Choroid plexus epithelial cell (primary cell): Measurements from ENCODE around the gene BMP8B.
"Not testable (repeated sequence)": the region's sequence is repeated elsewhere in the genome, so short reads cannot be mapped to it uniquely, and the experiment has no call there.

ENCODE experiments used
- DNase-seq: peaks from one replicate; pipeline ENCODE4 v3.0.0-alpha.2; 2010; ENCODE audit warnings: low read depth
- H3K4me3 ChIP-seq: 2 replicates; pipeline ENCODE4 v1.5.1; 2011; ENCODE audit warnings: low read depth, mild to moderate bottlenecking, control low read depth, low read length, moderate library complexity
- TF ChIP-seq, protein P1 (sequence below): conservative IDR thresholded peaks from 2 replicates; pipeline ENCODE4 v1.5.1; 2011; ENCODE audit warnings: low read depth, mild to moderate bottlenecking, control low read depth, inconsistent platforms, low read length, moderate library complexity

Gene BMP8B

DNA sequence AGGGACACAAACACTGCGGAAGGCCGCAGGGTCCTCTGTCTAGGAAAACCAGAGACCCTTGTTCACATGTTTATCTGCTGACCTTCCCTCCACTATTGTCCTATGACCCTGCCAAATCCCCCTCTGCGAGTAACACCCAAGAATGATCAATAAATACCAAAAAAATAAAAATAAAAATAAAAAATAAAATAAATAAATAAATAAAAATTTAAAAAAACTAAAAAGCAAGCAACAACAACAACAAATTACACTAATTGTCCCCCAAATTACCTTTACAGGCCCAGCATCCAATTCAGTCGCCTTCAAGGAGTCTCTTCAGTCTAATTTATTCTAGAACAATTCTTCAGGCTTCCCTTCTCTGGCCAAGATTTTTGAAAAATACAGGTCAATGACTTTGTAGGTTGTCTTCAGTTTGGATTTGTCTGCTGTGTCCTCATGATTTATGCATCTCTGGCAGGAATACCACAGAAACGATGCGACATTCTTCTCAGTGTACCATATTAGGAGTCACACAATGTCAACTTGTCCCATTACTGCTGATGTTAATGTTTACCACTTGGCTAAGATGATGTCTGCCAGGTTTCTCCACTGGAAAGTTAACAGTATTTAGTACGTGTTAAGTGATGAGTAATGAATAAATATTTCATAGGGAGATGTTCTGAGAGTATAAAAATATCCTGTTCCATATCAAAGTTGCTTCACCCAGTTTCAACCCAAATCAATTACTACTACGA lies 20.3 kb upstream of the BMP8B start:
- no peak for DNase-seq
- TF ChIP-seq, protein P1, sequence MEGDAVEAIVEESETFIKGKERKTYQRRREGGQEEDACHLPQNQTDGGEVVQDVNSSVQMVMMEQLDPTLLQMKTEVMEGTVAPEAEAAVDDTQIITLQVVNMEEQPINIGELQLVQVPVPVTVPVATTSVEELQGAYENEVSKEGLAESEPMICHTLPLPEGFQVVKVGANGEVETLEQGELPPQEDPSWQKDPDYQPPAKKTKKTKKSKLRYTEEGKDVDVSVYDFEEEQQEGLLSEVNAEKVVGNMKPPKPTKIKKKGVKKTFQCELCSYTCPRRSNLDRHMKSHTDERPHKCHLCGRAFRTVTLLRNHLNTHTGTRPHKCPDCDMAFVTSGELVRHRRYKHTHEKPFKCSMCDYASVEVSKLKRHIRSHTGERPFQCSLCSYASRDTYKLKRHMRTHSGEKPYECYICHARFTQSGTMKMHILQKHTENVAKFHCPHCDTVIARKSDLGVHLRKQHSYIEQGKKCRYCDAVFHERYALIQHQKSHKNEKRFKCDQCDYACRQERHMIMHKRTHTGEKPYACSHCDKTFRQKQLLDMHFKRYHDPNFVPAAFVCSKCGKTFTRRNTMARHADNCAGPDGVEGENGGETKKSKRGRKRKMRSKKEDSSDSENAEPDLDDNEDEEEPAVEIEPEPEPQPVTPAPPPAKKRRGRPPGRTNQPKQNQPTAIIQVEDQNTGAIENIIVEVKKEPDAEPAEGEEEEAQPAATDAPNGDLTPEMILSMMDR = no peak

DNA sequence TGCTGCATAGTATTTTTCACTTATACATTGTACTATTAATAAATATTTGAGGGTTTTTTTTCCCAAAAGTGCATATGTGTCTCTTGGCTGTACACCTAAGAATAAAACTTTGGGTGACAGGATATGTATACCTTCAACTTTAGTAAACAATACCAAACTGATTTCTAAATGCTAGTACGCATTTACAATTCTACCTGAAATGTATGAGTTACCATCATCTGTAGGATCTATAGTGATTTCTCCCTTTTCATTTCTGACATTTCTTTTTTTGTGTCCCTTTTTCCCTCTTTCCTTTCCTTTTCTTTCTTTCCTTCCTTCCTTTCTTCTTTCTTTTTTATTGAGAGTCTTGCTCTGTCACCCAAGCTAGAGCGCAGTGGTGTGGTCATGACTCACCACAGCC lies 16.7 kb upstream of the BMP8B start:
- TF ChIP-seq, protein P1 = no peak
- no peak for DNase-seq
- no peak overlapping the region for H3K4me3 ChIP-seq

More for the DNA sequence above, 20.3 kb upstream of the BMP8B start:
- H3K4me3 ChIP-seq = no peak overlapping the region

DNA sequence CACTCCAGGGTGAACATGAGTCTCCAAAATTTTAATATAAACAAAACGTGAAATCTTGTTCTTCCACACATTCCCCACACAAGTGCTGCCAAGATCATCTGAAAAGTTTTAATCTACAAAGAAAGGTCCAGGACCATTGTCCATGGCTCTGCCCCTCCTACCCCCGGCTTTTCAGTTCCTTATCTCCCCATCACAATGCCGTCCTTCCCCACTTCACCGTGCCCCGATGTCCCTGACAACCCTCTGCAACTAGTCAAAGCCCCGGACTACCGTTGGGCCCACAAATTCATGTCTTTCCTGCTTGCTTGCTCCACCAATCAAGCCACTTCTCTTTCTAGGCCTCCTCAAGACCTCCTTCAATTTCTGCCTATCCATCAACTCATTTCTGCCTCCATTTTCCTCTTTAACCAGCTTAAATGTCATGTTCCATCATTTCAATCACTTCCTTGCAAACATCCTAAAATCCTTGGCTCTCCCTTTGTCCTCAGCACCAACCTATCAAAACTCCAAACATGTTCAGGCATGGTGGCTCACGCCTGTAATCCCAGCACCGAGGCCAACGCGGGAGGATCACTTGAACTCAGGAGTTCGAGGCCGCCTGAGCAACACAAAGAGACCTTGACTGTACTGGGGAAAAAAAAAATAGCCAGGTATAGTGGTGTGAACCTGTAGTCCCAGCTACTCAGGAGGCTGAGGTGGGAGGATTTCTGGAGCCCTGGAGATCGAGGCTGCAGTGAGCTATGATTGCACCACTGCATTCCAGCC lies 14.0 kb upstream of the BMP8B start:
- H3K4me3 ChIP-seq = no peak overlapping the region
- no peak for DNase-seq
- TF ChIP-seq, protein P1 = no peak

DNA sequence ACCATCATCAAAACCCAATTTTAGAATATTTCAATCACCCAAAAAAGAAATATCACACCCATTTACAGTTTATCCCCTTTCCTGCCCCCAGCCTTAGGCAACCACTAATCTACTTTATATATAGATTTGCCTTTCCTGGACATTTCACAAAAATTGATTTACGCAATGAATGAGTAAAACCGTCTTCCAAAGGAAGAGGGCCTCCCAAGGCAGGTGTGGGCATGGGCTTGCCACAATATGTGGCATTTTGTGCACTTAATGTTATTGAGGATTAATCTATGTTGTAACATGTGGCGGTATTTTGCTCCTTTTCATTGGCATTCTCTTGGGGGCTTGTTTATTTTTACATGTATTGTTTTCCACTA lies 11.8 kb upstream of the BMP8B start:
- no peak overlapping the region for H3K4me3 ChIP-seq
- DNase-seq = no peak
- TF ChIP-seq, protein P1 = no peak

DNA sequence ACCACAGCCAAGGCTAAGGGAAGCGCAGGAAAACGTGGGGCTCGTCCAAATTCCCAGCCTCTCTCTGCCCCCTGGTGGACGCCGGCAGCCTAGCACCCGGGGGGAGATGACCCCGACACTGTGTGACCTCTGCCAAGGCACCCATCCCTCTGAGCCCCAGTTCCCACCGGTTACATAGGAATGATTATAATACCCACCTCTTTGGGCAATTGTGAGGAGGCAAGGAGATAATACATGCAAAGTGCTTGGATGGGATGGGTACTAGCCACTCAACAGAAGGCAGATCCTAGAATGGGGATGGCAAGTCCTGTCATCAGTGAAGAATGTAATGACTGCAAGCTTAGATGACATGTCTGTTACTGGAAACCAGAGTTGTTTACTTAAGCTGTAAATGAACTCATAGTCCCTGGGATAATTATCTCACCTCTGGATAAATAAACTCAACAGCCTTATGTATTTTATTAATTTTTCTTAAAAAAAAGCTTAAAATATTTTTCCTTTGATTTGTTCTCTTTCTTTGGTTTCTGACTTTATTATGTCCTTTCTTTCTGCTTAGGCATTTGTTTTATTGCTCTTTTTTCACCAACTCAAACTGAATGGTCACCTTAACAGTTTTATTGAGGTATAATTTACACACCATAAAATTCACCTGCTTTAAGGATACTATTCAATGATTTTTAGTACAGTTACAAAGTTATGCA lies 11.3 kb upstream of the BMP8B start:
- no peak overlapping the region for H3K4me3 ChIP-seq
- DNase-seq = peak; percentile 76
- TF ChIP-seq, protein P1 = peak; percentile 82

DNA sequence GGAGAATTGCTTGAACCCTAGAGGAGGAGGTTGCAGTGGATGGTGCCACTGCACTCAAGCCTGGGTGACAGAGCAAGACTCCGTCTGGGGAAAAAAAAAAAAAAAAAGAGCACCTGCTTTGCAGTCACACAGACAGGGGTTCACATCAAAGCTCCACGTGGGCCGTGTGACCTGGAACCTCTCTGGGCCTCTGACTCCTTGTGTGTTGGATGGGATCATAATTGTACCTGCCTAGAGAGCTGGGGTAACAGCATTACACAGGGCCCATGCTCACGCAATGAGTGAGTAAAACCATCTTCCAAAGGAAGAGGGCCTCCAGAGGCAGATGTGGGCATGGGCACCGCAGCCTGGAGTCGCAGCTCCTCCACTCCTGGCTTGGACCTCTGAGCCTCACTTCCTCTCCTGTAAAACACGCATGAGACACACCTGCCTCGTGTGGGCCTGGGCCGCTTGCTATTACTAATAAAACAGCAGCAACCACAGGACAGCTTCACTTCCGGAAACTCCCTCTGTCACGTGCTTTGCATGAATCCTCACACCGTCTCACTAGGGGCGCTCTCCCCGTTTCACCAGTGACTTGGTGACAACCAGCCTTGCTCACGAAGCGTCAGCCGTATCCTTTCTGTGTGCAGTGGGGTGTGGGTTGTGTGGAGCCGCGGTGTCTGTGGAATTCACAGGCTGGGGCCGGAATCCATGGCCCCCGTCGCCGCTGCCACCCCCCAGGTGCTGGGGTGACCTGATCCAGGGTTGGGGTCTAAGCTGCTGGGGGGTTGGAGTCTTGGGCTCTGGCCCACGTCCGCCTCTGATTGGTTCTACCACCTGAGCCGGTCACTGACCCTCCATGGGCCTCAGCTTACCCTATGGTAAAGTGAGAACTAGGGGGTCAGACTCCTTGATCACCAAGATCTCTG lies 10.4 kb upstream of the BMP8B start:
- TF ChIP-seq, protein P1 = peak; percentile 53
- DNase-seq = peak; percentile 75
- not testable (repeated sequence) for H3K4me3 ChIP-seq
